GM12892 (cell line): ENCODE data around the gene RBM45.

ENCODE experiments used
- POLR2A ChIP-seq: IDR thresholded peaks from 2 replicates; pipeline ENCODE4 v1.6.1; 2011; ENCODE audit warnings: low read depth, low read length, control low read depth
- POLR2AphosphoS5 ChIP-seq: IDR thresholded peaks from 2 replicates; pipeline ENCODE4 v1.6.1; 2011; ENCODE audit warnings: low read depth, low read length, control low read depth

DNA sequence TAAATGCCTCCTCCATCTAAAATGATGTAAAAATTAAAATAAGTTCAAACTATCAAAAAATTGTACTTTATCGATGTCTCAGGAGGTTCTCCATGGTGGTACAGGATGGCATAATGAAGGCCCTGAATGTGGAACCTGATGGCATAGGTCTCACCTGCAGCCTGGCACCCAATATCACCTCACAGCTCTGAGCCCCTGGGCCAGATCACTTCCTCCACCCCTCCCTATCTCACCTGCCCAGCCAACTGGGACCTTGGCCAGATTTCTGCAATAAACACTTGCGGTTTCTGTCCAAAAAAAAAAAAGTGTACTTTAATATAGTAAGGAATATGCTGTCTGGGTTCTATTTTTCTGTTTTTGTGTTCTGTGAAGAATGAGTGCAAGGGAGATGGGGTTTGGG, 6.7 kb upstream of the RBM45 start:
- no peak for TF ChIP-seq POLR2AphosphoS5
- no peak for TF ChIP-seq POLR2A
